BE2C (cell line): Measurements from ENCODE around the gene POLR1C.

Source experiments
- DNase-seq: peaks from one replicate; pipeline ENCODE4 v3.0.0-alpha.2; 2020
- H3K27me3 ChIP-seq: fragments of 250-450 bp; sonication (Bioruptor Pico); 2 replicates; pipeline ENCODE4 v1.5.1; 2020; ENCODE audit warnings: mild to moderate bottlenecking
- H3K36me3 ChIP-seq: fragments of 250-450 bp; sonication (Bioruptor Pico); 2 replicates; pipeline ENCODE4 v1.5.1; 2020; ENCODE audit warnings: mild to moderate bottlenecking
- H3K4me1 ChIP-seq: fragments of 250-450 bp; sonication (Bioruptor Pico); 2 replicates; pipeline ENCODE4 v1.5.1; 2020
- H3K4me3 ChIP-seq: 2 replicates; pipeline ENCODE4 v1.5.1; 2011; ENCODE audit warnings: low read depth, low read length
- H3K9me3 ChIP-seq: fragments of 250-450 bp; sonication (Bioruptor Pico); 2 replicates; pipeline ENCODE4 v1.5.1; 2020
- TF ChIP-seq, protein P1 (sequence below): IDR thresholded peaks from 2 replicates; pipeline ENCODE4 v1.5.1; 2012; ENCODE audit warnings: mild to moderate bottlenecking, low read depth, low read length

Gene POLR1C

DNA sequence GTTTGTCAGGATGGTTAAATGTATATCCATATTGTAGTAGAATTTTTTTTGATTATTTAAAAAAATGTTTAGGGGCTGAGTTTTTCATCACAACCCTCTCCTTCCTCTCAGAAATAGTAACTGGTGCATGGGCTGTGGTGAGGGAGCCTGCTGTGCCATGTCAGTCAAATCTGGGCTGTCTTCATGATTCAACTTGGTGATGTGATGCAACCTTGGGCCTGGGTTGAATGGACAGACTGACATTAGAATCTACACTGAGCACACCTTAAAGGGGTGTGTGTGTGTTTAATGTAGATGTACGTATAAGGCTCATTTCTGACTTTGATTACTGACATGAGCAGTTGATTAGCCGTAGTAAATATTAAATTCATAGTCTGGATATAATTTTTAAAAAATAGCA is 35.8 kb upstream of the POLR1C start:
- no peak for DNase-seq
- TF ChIP-seq, protein P1, sequence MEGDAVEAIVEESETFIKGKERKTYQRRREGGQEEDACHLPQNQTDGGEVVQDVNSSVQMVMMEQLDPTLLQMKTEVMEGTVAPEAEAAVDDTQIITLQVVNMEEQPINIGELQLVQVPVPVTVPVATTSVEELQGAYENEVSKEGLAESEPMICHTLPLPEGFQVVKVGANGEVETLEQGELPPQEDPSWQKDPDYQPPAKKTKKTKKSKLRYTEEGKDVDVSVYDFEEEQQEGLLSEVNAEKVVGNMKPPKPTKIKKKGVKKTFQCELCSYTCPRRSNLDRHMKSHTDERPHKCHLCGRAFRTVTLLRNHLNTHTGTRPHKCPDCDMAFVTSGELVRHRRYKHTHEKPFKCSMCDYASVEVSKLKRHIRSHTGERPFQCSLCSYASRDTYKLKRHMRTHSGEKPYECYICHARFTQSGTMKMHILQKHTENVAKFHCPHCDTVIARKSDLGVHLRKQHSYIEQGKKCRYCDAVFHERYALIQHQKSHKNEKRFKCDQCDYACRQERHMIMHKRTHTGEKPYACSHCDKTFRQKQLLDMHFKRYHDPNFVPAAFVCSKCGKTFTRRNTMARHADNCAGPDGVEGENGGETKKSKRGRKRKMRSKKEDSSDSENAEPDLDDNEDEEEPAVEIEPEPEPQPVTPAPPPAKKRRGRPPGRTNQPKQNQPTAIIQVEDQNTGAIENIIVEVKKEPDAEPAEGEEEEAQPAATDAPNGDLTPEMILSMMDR: no peak
- Histone ChIP-seq H3K36me3 (no peaks in the 10 kb centered on the region), H3K27me3 (no peaks in the 10 kb centered on the region), H3K4me3 (no peak overlapping the region), H3K9me3 (no peaks in the 10 kb centered on the region), H3K4me1 (peaks cover 5% of the 10 kb centered on the region)

DNA sequence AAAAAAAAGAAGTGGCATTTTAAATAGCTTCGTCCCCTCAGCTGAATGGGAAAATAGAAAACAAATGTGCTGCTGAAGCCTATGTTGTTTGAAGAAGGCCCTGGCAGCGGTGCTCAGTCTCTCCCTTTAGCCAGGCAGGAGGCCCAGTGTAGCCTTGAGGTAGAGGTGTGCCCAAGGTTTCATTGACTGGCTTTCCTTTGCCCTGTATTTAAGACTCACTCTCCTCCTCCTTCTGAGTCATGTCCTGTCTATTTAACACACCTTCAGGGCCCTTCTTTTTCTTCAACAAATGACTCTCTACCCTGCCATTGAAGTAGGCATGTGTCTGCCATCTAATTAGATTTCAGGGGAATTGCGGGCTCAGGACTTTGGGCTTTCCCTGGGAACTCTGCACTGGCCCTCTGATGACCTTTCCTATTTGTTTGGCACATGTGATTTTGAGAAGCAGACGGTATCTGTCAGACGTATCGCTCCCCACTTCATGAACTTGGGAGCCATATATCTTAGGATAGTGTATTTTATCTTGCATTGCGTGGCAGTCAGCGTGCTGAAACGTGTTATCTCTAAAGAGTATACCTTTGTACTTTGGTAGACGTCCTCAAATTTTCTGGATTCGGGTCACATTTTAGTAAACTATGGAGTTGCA is 35.2 kb upstream of the POLR1C start:
- Histone ChIP-seq H3K36me3 (no peaks in the 10 kb centered on the region), H3K4me1 (peaks cover 3% of the 10 kb centered on the region), H3K4me3 (no peak overlapping the region), H3K27me3 (no peaks in the 10 kb centered on the region), H3K9me3 (no peaks in the 10 kb centered on the region)
- no peak for DNase-seq
- TF ChIP-seq, protein P1: no peak

- H3K4me3 ChIP-seq: peak overlapping the region; percentile 4; the same call in 1 of the 2 replicates
- DNase-seq: no peak
- TF ChIP-seq, protein P1: no peak
- peaks cover 19% of the 10 kb centered on the region for H3K4me1 ChIP-seq
- H3K27me3 ChIP-seq: no peaks in the 10 kb centered on the region
- H3K9me3 ChIP-seq: no peaks in the 10 kb centered on the region
- H3K36me3 ChIP-seq: peaks cover 7% of the 10 kb centered on the region
These were observed 28.1 kb upstream of the POLR1C start for GRCh38 chr6:43488667-43489276.

DNA sequence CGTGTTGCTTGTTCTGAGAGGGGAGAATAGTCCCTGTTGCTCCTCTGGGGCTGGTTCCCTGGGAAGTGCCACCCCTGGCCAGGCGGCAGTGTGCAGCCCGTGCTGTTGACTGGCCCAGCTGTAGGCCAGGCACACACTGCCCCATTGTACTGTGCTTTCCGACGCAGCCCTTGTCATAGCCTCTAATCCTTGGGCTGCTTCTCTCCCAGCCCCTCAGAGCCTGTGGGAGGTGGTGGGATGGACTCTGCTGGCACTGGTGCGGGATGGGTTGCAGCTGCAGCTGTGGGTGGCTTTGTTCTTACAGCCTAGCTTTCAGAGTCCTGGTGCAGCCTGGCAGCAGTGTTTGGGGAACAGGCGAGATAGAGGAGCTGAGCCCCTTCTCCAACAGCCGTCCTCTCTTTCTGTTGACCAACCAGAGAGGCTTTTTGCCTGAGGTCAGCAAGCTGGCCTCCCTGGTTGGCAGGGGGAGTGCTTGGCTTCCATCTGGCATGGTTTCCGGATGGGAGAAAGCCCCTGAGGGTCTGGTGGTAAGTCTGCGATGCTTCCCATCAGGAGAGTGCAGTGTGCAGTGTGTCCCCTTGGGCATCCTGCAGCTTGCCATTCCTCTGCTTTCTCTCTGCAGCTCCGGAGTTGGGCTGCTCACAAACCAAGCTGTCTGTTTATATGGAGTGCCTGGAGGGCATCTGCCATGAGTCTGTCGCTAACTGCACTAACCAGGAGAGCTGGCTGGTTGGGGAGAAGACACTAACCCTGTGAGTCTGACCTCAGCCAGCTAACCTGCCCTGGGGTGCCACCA is 27.4 kb upstream of the POLR1C start:
- peaks cover 19% of the 10 kb centered on the region for H3K4me1 ChIP-seq
- no peaks in the 10 kb centered on the region for H3K9me3 ChIP-seq
- H3K4me3 ChIP-seq: no peak overlapping the region; the same call in 1 of the 2 replicates
- peak; percentile 77 for DNase-seq
- peaks cover 7% of the 10 kb centered on the region for H3K36me3 ChIP-seq
- H3K27me3 ChIP-seq: no peaks in the 10 kb centered on the region
- TF ChIP-seq, protein P1: no peak

DNA sequence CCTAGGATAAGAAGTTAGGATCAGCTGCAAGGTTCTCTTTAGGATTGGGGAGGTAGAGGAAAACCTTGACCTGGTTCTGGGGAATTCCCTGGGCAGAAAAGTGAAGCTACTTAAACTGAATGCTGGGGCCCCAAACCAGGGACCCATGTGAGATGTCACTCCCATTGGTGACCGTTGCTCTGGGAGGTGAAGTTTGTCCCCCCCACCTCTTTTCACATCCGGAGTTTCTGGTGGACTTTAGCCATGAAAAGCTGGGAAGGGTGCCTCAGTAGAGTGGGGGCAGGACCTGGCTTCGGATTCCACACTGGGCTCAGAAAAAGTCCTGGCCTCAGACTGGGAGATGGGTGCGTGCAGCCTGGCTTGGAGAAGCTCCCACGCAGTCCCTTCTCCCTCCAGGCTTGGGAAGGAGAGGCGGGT is 26.4 kb upstream of the POLR1C start:
- Histone ChIP-seq H3K27me3 (no peaks in the 10 kb centered on the region), H3K9me3 (no peaks in the 10 kb centered on the region), H3K4me1 (peaks cover 19% of the 10 kb centered on the region), H3K36me3 (peaks cover 7% of the 10 kb centered on the region), H3K4me3 (no peak overlapping the region)
- TF ChIP-seq, protein P1: no peak
- no peak for DNase-seq
